HFF-Myc (cell line): ENCODE data around the gene OPCML.

ENCODE experiments used
- DNase-seq: peaks from one replicate; pipeline ENCODE4 v3.0.0-alpha.2; 2011; ENCODE audit warnings: low read depth; ENCODE audit errors: extremely low read depth
- H3K4me3 ChIP-seq: replicated peaks from 2 replicates; pipeline ENCODE4 v1.5.1; 2011; ENCODE audit warnings: low read depth, mild to moderate bottlenecking, control low read depth, low read length
- TF ChIP-seq, protein P1 (sequence below): IDR thresholded peaks from 2 replicates; pipeline ENCODE4 v1.5.1; 2012; ENCODE audit warnings: mild to moderate bottlenecking, low read depth, low read length, control low read depth; ENCODE audit errors: missing control alignments

OPCML gene

DNA sequence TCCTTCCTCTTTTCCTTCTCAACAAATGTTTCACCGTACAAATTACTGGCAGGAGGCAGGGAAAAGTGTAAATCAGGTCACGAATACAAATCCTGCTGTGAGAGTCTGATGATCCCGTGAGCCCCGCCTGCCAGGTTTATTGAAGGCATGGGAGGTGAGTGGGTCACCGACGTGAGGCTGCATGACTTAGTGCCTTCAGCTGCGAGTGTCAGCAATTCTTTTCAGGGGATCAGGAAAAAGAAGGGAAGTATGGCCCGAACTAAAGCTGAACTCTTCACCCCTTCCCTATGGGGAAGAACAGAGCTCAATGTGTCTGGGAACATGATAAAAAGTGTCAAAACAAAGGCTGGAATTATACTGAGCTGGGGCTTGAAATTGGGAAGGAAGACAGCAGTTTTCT, 166.2 kb downstream of the OPCML start:
- DNase-seq: no peak
- H3K4me3 ChIP-seq: no peak overlapping the region
- TF ChIP-seq, protein P1, sequence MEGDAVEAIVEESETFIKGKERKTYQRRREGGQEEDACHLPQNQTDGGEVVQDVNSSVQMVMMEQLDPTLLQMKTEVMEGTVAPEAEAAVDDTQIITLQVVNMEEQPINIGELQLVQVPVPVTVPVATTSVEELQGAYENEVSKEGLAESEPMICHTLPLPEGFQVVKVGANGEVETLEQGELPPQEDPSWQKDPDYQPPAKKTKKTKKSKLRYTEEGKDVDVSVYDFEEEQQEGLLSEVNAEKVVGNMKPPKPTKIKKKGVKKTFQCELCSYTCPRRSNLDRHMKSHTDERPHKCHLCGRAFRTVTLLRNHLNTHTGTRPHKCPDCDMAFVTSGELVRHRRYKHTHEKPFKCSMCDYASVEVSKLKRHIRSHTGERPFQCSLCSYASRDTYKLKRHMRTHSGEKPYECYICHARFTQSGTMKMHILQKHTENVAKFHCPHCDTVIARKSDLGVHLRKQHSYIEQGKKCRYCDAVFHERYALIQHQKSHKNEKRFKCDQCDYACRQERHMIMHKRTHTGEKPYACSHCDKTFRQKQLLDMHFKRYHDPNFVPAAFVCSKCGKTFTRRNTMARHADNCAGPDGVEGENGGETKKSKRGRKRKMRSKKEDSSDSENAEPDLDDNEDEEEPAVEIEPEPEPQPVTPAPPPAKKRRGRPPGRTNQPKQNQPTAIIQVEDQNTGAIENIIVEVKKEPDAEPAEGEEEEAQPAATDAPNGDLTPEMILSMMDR: no peak

DNA sequence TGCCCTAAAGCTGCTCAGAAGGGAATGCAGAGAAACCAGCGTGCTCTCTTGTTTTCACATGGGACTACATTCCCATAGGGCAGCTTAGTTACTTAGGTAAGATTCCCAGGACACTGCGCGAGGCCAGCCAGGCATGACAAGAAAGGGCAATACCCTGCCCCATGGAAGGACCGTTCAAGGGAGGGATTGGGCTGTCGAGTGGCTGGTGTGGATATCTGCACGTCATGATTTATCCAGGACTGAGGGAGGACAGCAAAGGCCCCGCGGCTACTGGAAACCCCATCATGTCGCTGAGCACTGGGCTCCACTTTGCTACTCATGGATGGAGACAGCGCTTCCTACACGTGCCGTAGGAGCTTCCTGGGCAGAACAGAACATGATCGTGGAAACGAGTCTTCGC, 169.4 kb downstream of the OPCML start:
- H3K4me3 ChIP-seq: no peak overlapping the region
- TF ChIP-seq, protein P1: no peak
- no peak for DNase-seq

DNA sequence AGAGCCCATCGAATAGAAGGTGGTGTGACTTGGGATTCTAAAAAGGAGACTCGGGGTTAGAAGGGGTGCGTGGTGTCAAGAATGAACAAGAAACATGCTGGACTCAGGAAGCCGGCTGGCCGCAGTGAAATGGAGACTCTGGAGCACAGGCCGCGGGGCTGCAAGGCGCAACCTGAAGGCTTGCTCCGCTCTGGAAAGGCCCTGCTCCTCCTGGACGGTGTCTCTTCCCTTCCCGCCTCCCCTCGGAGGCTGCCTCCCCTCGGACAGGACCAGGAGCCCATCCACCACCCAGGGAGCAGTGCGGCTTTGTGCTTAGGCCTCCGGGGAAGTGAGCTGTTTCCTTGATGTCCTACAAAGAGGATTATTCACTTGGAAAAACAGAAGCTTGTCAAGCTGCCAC, 170.1 kb downstream of the OPCML start:
- no peak overlapping the region for H3K4me3 ChIP-seq
- no peak for DNase-seq
- TF ChIP-seq, protein P1: no peak

DNA sequence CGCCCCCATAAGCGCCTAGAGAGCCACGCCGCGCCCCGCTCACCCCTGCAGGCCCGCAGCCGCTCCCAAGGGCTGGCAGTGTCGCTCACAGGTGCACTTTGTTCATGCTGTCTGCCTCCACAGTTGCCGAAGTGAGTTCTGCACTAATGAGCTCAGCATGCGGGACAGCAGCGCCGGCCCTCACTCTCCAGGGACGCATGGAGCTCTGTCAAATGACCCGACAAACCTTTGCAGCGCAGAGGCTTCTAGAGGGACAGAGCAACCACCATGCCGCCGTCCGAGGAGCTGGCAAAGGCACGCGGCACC, 170.7 kb downstream of the OPCML start:
- DNase-seq: no peak
- TF ChIP-seq, protein P1: no peak
- no peak overlapping the region for H3K4me3 ChIP-seq

DNA sequence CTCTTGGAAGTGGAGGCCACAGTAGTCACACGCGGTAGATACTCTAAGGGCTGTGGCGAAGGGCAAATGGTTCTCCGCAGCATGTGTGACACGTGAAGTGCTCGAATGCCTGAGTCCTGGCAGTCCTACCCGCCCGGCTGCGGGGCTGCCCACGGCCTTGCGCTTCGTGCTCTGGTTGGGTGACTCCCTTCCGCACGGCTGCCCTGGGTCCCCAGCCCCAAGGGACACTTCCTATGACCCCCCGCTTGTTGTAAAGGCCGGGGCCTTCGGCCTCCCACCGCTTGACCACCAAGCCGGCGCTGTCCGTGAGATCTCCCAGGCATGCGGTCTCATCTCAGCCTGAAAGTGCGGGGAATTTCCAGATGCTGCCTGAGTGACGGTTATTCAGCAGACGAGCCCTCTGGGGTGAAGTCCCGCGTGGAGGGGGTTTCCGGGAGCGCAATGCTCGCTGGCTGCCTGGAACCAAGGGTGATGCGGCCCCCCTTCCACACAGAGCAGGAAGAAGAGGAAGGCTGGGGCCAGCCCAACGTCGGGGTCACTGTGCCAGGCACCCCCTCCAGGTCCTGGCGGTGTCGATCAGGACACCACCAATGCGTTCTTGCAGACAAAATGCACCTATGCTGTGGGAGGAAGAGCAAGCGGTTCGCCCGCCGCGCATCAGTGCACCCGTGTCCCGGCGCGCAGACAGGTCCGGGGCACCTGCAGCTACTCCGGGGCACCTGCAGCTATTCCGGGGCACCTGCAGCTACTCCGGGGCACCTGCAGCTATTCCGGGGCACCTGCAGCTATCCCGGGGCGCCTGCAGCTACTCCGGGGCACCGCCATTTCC, 171.2 kb downstream of the OPCML start:
- no peak overlapping the region for H3K4me3 ChIP-seq
- DNase-seq: no peak
- TF ChIP-seq, protein P1: no peak

DNA sequence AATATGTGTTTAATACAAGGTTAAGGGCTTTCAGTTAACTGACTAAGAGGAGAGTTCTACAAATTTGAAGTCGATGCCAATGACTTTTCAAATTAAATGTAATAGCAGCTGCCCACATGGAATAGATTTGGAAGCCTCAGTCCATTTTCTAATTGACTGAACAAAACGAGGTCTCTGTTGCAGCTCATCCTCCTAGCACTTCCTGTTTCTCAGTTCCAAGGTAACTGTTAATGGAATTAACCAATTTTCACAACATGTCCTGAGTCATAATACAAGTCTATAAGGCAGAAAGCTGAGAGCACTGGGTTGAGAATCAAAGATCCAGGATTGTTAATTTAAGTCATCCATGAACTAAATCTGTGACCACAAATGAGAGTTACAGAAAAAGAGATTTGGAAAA, 177.2 kb downstream of the OPCML start:
- H3K4me3 ChIP-seq: no peak overlapping the region
- TF ChIP-seq, protein P1: no peak
- DNase-seq: no peak

DNA sequence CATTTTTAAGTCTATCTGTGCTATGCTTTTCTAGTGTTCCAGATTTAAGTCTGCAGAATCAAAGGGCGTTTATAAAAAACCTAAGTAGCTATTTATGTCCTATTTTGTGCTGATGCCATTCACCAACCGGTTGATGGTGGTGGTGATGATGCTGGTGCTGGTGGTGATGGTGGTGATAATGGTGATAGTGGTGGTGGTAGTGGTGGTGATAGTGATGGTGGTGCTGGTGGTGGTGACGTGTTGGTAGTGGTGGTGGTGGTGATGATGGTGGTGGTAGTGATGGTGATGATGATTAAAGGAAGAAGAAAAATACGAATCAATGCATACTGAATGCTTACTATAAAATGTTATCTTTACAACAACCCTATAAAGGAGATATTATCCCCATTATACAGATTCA, 178.2 kb downstream of the OPCML start:
- TF ChIP-seq, protein P1: no peak
- no peak overlapping the region for H3K4me3 ChIP-seq
- DNase-seq: no peak
